Kidney tubule cell (primary cell): ENCODE measurements around the gene TBC1D20.
"Not testable (repeated sequence)": the region's sequence is repeated elsewhere in the genome, so short reads cannot be mapped to it uniquely, and the experiment has no call there.

Source experiments
- DNase-seq: peaks from one replicate; pipeline ENCODE4 v3.0.0-alpha.2; 2018; ENCODE audit warnings: low spot score

TBC1D20 gene

GRCh38 chr20:400454-401275 lies 61.7 kb downstream of the TBC1D20 start:
- DNase-seq = no peak

GRCh38 chr20:400128-400453 lies 62.2 kb downstream of the TBC1D20 start:
- DNase-seq = peak; percentile 59

- DNase-seq = no peak
Measured at GRCh38 chr20:399182-399707, 63.1 kb downstream of the TBC1D20 start.

GRCh38 chr20:397432-398237 lies 64.7 kb downstream of the TBC1D20 start:
- no peak for DNase-seq

- DNase-seq = no peak
Measured at GRCh38 chr20:396619-397431, 65.5 kb downstream of the TBC1D20 start.

GRCh38 chr20:396252-396618 lies 66.1 kb downstream of the TBC1D20 start:
- DNase-seq = no peak

GRCh38 chr20:393296-393695 lies 69.0 kb downstream of the TBC1D20 start:
- DNase-seq = not testable (repeated sequence)

- peak; percentile 80 for DNase-seq
Measured at GRCh38 chr20:391041-391711, 71.2 kb downstream of the TBC1D20 start.

- no peak for DNase-seq
Measured at GRCh38 chr20:389220-389619, 73.1 kb downstream of the TBC1D20 start.

- DNase-seq = no peak
Measured at GRCh38 chr20:388034-388994, 74.0 kb downstream of the TBC1D20 start.

- no peak for DNase-seq
Measured at GRCh38 chr20:387520-387919, 74.8 kb downstream of the TBC1D20 start.

- DNase-seq = not testable (repeated sequence)
Measured at GRCh38 chr20:386634-387033, 75.7 kb downstream of the TBC1D20 start.
